B cell (primary cell): ENCODE measurements around the gene SMURF2. TPM values are rescaled to one million over a fixed set of nuclear protein-coding genes. Genes with fewer than 3 reads are reported as not detected.

Experiments used
- ATAC-seq: fragments of 200-7000 bp; cut with Tn5 transposase; one replicate; pipeline ENCODE4 v1.10.0; 2021; ENCODE audit warnings: low read depth, mild to moderate bottlenecking, moderate number of reproducible peaks, moderate library complexity
- CTCF ChIA-PET: fragments of 350-600 bp; sonication (Branson Sonifier 250); formaldehyde crosslinking; loops from one replicate; lab custom pipeline; 2021; ENCODE audit warnings: antibody characterized with exemption, inconsistent platforms; lab: Charles Lee
- POLR2A ChIA-PET: fragments of 350-600 bp; sonication (Branson Sonifier 250); formaldehyde crosslinking; loops from one replicate; lab custom pipeline; 2021; ENCODE audit warnings: antibody characterized with exemption; lab: Charles Lee
- DNase-seq: peaks from one replicate; pipeline ENCODE4 v3.0.0; 2013
- H2AFZ ChIP-seq: 2 replicates; pipeline ENCODE4 v1.6.1; 2012; ENCODE audit warnings: mild to moderate bottlenecking, low read depth, low read length; ENCODE audit not compliant: insufficient read depth, poor library complexity, severe bottlenecking
- H3K27ac ChIP-seq, 2 donors: 1 replicate in 1 of 2; 2 replicates in 1 of 2; pipeline ENCODE4 v1.5.1; 2012 to 2013; ENCODE audit warnings: low read length in 2 of 2, mild to moderate bottlenecking in 2 of 2, moderate library complexity in 1 of 2
- H3K27me3 ChIP-seq, 4 experiments: fragments of 200-600 bp in 1 of 4; sonication (generic) in 1 of 4; replicated peaks in 1 of 4; 1 replicate in 2 of 4; 2 replicates in 2 of 4; pipeline versions ENCODE4 v1.6.1 to v1.7.0; 2013 to 2016; ENCODE audit warnings: low read length in 3 of 4, mild to moderate bottlenecking in 2 of 4, mixed read lengths in 1 of 4, moderate library complexity in 1 of 4; ENCODE audit not compliant: insufficient read depth in 4 of 4, control insufficient read depth in 3 of 4; ENCODE audit errors: control extremely low read depth in 1 of 4
- H3K36me3 ChIP-seq, 2 experiments: replicated peaks in 1 of 2; 1 replicate in 1 of 2; 2 replicates in 1 of 2; pipeline versions ENCODE4 v1.6.1 to v1.7.1; 2013; ENCODE audit warnings: low read length in 1 of 2; ENCODE audit not compliant: insufficient read depth in 2 of 2, control insufficient read depth in 1 of 2; ENCODE audit errors: control extremely low read depth in 1 of 2, extremely low read depth in 1 of 2
- H3K4me1 ChIP-seq, 2 donors: fragments of 200-600 bp in 1 of 2; sonication (generic) in 1 of 2; 1 replicate in 1 of 2; 2 replicates in 1 of 2; pipeline versions ENCODE4 v1.5.1 to v1.6.1; 2013 to 2017; ENCODE audit warnings: low read length in 2 of 2; ENCODE audit not compliant: control insufficient read depth in 2 of 2, insufficient read depth in 2 of 2
- H3K4me2 ChIP-seq: replicated peaks from 2 replicates; pipeline ENCODE3; 2012; ENCODE audit warnings: mild to moderate bottlenecking, low read depth, low read length; ENCODE audit not compliant: poor library complexity, severe bottlenecking
- H3K4me3 ChIP-seq, 5 experiments: fragments of 200-600 bp in 1 of 5; sonication (generic) in 1 of 5; 1 replicate in 3 of 5; 2 replicates in 2 of 5; pipeline versions ENCODE4 v1.5.1 to v1.7.0; 2011 to 2016; ENCODE audit warnings: low read length in 4 of 5, mild to moderate bottlenecking in 4 of 5, low read depth in 2 of 5, control low read depth in 1 of 5, moderate library complexity in 1 of 5; ENCODE audit not compliant: insufficient read depth in 1 of 5; ENCODE audit errors: control extremely low read depth in 1 of 5, extremely low read depth in 1 of 5
- H3K79me2 ChIP-seq: fragments of 200-600 bp; sonication (generic); one replicate; pipeline ENCODE4 v1.6.0; 2016; ENCODE audit warnings: low read length; ENCODE audit not compliant: control insufficient read depth, insufficient read depth
- H3K9ac ChIP-seq: fragments of 200-600 bp; sonication (generic); 2 replicates; pipeline ENCODE4 v1.6.1; 2017; ENCODE audit warnings: mild to moderate bottlenecking, low read length, moderate library complexity
- H3K9me3 ChIP-seq, 3 donors: one replicate each; pipeline versions ENCODE4 v1.6.1 to v1.7.1; 2013; ENCODE audit warnings: low read length in 2 of 3; ENCODE audit not compliant: control insufficient read depth in 2 of 3, insufficient read depth in 1 of 3; ENCODE audit errors: control extremely low read depth in 1 of 3
- H4K20me1 ChIP-seq: 2 replicates; pipeline ENCODE4 v1.6.0; 2012; ENCODE audit warnings: mild to moderate bottlenecking, low read length; ENCODE audit not compliant: insufficient read depth, control insufficient read depth, poor library complexity, severe bottlenecking
- H3K27ac Mint-ChIP-seq: one replicate; pipeline ENCODE4 v1.8.0; 2021; ENCODE audit warnings: mixed read lengths
- H3K27me3 Mint-ChIP-seq: one replicate; pipeline ENCODE4 v1.8.0; 2021; ENCODE audit warnings: mixed read lengths
- H3K4me1 Mint-ChIP-seq: one replicate; pipeline ENCODE4 v1.8.0; 2021; ENCODE audit warnings: mixed read lengths
- H3K4me3 Mint-ChIP-seq: one replicate; pipeline ENCODE4 v1.8.0; 2021; ENCODE audit warnings: mixed read lengths
- H3K9me3 Mint-ChIP-seq: one replicate; pipeline ENCODE4 v1.8.0; 2022; ENCODE audit warnings: mixed read lengths; ENCODE audit not compliant: insufficient read depth
- EZH2 ChIP-seq: IDR thresholded peaks from 2 replicates; pipeline ENCODE4 v1.6.1; 2012; ENCODE audit warnings: borderline replicate concordance, low read depth, mild to moderate bottlenecking, moderate library complexity, low read length; ENCODE audit not compliant: insufficient read depth, poor library complexity, severe bottlenecking
- WGBS: methylation state at CpG from one replicate; pipeline ENCODE4 v1.1.5; 2013; ENCODE audit warnings: missing lambda C conversion rate; ENCODE audit not compliant: insufficient coverage; 5-methylcytosine and 5-hydroxymethylcytosine counted together
- intact Hi-C: fragments of 100-400 bp; cut with micrococcal nuclease; formaldehyde crosslinking; loops from one replicate; pipeline ENCODE4 v1.10.0; 2022
- polyA plus RNA-seq: library from polyadenylated mRNA; depleted of rRNA; stranded (reverse); fragments of >200 nt; gene quantifications from 2 replicates; pipeline ENCODE4 v1.2.3, GENCODE V29; 2012
- total RNA-seq, 2 donors: library from RNA; stranded (reverse); fragments of 120-200 nt in 1 of 2; gene quantifications; 1 replicate in 1 of 2; 2 replicates in 1 of 2; pipeline versions ENCODE4 v1.2.3 to v1.2.4, GENCODE V29; 2013 to 2022
- TF ChIP-seq, protein P1 (sequence below): fragments of 200-600 bp; IDR thresholded peaks from one replicate; pipeline ENCODE4 v1.8.0; 2022; ENCODE audit warnings: antibody characterized with exemption, mild to moderate bottlenecking

The SMURF2 gene
- total and polyA plus RNA-seq, 2 donors (not counting 1 experiment from before 2014, with no cell fraction given) = 9.2 to 32.8 TPM

DNA sequence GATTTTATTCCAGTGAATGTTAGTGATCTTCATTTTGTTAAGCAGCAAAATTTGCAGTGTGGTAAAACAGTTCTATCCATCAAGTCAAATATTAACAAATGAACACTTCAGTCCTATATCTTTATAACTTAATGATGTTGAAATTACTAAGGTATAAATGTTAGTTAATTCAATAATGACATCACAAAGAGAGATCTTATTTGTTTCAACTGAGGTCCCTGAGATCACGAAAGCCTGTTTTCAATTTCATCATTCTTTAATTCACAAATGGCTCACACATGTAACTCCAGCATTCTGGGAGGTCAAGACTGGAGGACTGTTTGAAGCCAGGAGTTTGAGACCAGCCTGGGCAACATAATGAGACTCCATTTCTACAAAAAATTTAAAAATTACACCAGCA, 13.9 kb downstream of the SMURF2 start:
- DNase-seq (no peak), ATAC-seq (no peak)
- no CpG with 5 or more reads among the region's 1 CpG for WGBS
- Histone ChIP-seq H3K4me3 (no peak overlapping the region), H3K4me2 (no peak overlapping the region), H3K9me3 (no peaks in the 10 kb centered on the region), H3K36me3 (peaks cover 0 to 4% of the 10 kb centered on the region in 2 experiments), H3K27me3 (no peaks in the 10 kb centered on the region), H4K20me1 (peaks cover 46% of the 10 kb centered on the region), H3K4me1 (no peaks in the 10 kb centered on the region), H3K27ac (no peak overlapping the region), H3K79me2 (peaks cover 95% of the 10 kb centered on the region), H3K9ac (no peak overlapping the region), H2AFZ (no peak overlapping the region)
- ChIA-PET CTCF (interaction anchor here (1.7 to 5.8 kb wide), 2 partner anchors 105 to 228 kb away, joined by 5 to 63 read pairs; no protein-coding TSS in a partner anchor), POLR2A (no interaction called here)
- Mint-ChIP-seq H3K4me1 (peaks cover 13% of the 10 kb centered on the region), H3K4me3 (no peak overlapping the region), H3K27ac (no peak overlapping the region), H3K27me3 (no peaks in the 10 kb centered on the region), H3K9me3 (no peaks in the 10 kb centered on the region)
- TF ChIP-seq, protein P1, sequence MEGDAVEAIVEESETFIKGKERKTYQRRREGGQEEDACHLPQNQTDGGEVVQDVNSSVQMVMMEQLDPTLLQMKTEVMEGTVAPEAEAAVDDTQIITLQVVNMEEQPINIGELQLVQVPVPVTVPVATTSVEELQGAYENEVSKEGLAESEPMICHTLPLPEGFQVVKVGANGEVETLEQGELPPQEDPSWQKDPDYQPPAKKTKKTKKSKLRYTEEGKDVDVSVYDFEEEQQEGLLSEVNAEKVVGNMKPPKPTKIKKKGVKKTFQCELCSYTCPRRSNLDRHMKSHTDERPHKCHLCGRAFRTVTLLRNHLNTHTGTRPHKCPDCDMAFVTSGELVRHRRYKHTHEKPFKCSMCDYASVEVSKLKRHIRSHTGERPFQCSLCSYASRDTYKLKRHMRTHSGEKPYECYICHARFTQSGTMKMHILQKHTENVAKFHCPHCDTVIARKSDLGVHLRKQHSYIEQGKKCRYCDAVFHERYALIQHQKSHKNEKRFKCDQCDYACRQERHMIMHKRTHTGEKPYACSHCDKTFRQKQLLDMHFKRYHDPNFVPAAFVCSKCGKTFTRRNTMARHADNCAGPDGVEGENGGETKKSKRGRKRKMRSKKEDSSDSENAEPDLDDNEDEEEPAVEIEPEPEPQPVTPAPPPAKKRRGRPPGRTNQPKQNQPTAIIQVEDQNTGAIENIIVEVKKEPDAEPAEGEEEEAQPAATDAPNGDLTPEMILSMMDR = no peak
- no peak for TF ChIP-seq EZH2
- intact Hi-C loops = loop anchor here (2.0 kb wide), 1 partner anchor 151 kb away; the partner anchor contains the start of gene POLG2

DNA sequence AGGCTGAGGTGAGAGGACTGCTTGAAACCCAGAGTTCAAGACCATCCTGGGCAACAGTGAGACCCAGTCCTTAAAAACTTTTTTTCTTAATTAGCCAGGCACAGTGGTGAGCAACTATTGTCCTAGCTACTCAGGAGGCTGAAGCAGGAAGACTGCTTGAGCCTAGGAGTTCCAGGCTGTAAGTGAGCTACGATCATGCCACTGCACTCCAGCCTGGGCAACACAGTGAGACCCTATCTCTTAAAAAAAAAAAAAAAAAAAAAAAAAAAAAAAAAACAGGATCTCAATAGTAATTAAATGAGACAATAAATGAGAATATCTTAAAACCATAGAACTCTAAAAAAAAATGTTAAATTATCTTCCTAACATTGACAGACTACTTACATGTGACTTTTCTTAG, 14.3 kb downstream of the SMURF2 start:
- Mint-ChIP-seq H3K9me3 (no peaks in the 10 kb centered on the region), H3K4me1 (peaks cover 15% of the 10 kb centered on the region), H3K27ac (no peak overlapping the region), H3K4me3 (no peak overlapping the region), H3K27me3 (no peaks in the 10 kb centered on the region)
- no peaks in the 10 kb centered on the region for H3K9me3 ChIP-seq
- peaks cover 45% of the 10 kb centered on the region for H4K20me1 ChIP-seq
- TF ChIP-seq, protein P1 = no peak
- TF ChIP-seq EZH2 = no peak
- CTCF ChIA-PET = interaction anchor here (1.7 to 5.8 kb wide), 2 partner anchors 104 to 228 kb away, joined by 5 to 63 read pairs; no protein-coding TSS in a partner anchor
- intact Hi-C loops = loop anchor here (2.0 kb wide), 1 partner anchor 151 kb away; the partner anchor contains the start of gene POLG2
- H3K79me2 ChIP-seq = peaks cover 95% of the 10 kb centered on the region
- WGBS = no CpG with 5 or more reads among the region's 1 CpG
- no peak for DNase-seq
- no peaks in the 10 kb centered on the region for H3K4me1 ChIP-seq
- no peak overlapping the region for H3K9ac ChIP-seq
- no peak overlapping the region for H3K4me3 ChIP-seq
- ATAC-seq = no peak
- POLR2A ChIA-PET = no interaction called here
- H3K4me2 ChIP-seq = no peak overlapping the region
- H2AFZ ChIP-seq = no peak overlapping the region
- H3K27ac ChIP-seq = no peak overlapping the region
- H3K36me3 ChIP-seq = peaks cover 0 to 4% of the 10 kb centered on the region in 2 experiments
- no peaks in the 10 kb centered on the region for H3K27me3 ChIP-seq
